Panc1 (cell line): ENCODE data around the gene WDR26. TPM values are rescaled to one million over a fixed set of nuclear protein-coding genes. Genes with fewer than 3 reads are reported as not detected.

Source experiments
- ATAC-seq: fragments of 200-7000 bp; cut with Tn5 transposase; 2 replicates; pipeline ENCODE4 v1.9.1; 2020; ENCODE audit warnings: mild to moderate bottlenecking, moderate library complexity
- BruUV-seq: library from RNA; stranded (reverse); fragments of 400-500 nt; replicated peaks from 2 replicates; lab custom pipeline; 2021; lab: Mats Ljungman, UMichigan
- CTCF ChIA-PET: fragments of 300-600 bp; sonication (Branson Sonifier 250); formaldehyde crosslinking; loops from one replicate; lab custom pipeline; 2022; ENCODE audit warnings: antibody characterized with exemption; lab: Charles Lee
- POLR2A ChIA-PET: fragments of 300-600 bp; sonication (Branson Sonifier 250); formaldehyde crosslinking; loops from one replicate; lab custom pipeline; 2022; ENCODE audit warnings: antibody characterized with exemption; lab: Charles Lee
- DNase-seq: peaks from one replicate; pipeline ENCODE4 v3.0.0-alpha.2; 2010; ENCODE audit warnings: low read depth, low spot score
- H3K27ac ChIP-seq: 2 replicates; pipeline ENCODE4 v1.5.1; 2011; ENCODE audit warnings: mild to moderate bottlenecking, low read length, inconsistent platforms
- H3K27me3 ChIP-seq: fragments of 200-500 bp; sonication (Bioruptor generic); 2 replicates; pipeline ENCODE4 v1.6.0; 2014; ENCODE audit warnings: low read length, inconsistent platforms; ENCODE audit not compliant: control insufficient read depth, insufficient read depth
- H3K36me3 ChIP-seq: fragments of 200-500 bp; sonication (Bioruptor generic); 2 replicates; pipeline ENCODE4 v1.5.1; 2014; ENCODE audit warnings: inconsistent platforms, mild to moderate bottlenecking, low read length, moderate library complexity; ENCODE audit not compliant: control insufficient read depth, insufficient read depth
- H3K4me1 ChIP-seq: 2 replicates; pipeline ENCODE4 v1.5.1; 2011; ENCODE audit warnings: inconsistent platforms, mild to moderate bottlenecking, low read length, moderate library complexity; ENCODE audit not compliant: control insufficient read depth, insufficient read depth
- H3K4me3 ChIP-seq, 2 experiments: 2 replicates each; pipeline ENCODE4 v1.5.1; 2011 to 2012; ENCODE audit warnings: low read depth in 2 of 2, low read length in 2 of 2, mild to moderate bottlenecking in 2 of 2, inconsistent platforms in 1 of 2, moderate library complexity in 1 of 2
- H3K9me3 ChIP-seq: fragments of 200-500 bp; sonication (Bioruptor generic); 2 replicates; pipeline ENCODE4 v1.5.1; 2014; ENCODE audit warnings: low read depth, mild to moderate bottlenecking, inconsistent platforms, low read length, moderate library complexity; ENCODE audit not compliant: control insufficient read depth, insufficient read depth
- CTCF ChIP-seq: fragments of 450-650 bp; IDR thresholded peaks from 2 replicates; pipeline ENCODE4 v1.5.1; 2017; ENCODE audit warnings: mild to moderate bottlenecking
- POLR2AphosphoS5 ChIP-seq: IDR thresholded peaks from 2 replicates; pipeline ENCODE4 v1.6.1; 2012; ENCODE audit warnings: mild to moderate bottlenecking, low read depth, low read length, moderate library complexity
- SIN3A ChIP-seq: IDR thresholded peaks from 2 replicates; pipeline ENCODE4 v1.6.1; 2012; ENCODE audit warnings: low read depth, mild to moderate bottlenecking, low read length, moderate library complexity, borderline replicate concordance; ENCODE audit not compliant: insufficient read depth
- TCF7L2 ChIP-seq: IDR thresholded peaks from 2 replicates; pipeline ENCODE4 v1.6.1; 2011; ENCODE audit warnings: mild to moderate bottlenecking, low read depth, low read length, inconsistent platforms
- in situ Hi-C: cut with HindIII; loops from 2 replicates; pipeline ENCODE4 v1.10.0; 2016; ENCODE audit warnings: low sequenced_read_pairs, low pct_unique_long_range_greater_than_20kb
- intact Hi-C: fragments of 100-400 bp; cut with micrococcal nuclease; formaldehyde crosslinking; loops from one replicate; pipeline ENCODE4 v1.10.0; 2022; ENCODE audit not compliant: unreplicated experiment
- total RNA-seq: library from RNA; stranded (reverse); gene quantifications from one replicate; pipeline ENCODE4 v1.2.1, GENCODE V29; 2021; ENCODE audit not compliant: unreplicated experiment
- TF ChIP-seq, protein P1 (sequence below), 2 experiments: IDR thresholded peaks; 2 replicates each; pipeline ENCODE4 v1.6.1; 2011 to 2012; ENCODE audit warnings: low read depth in 2 of 2, control low read depth in 1 of 2, low read length in 1 of 2, mild to moderate bottlenecking in 1 of 2, moderate library complexity in 1 of 2; ENCODE audit not compliant: insufficient read depth in 1 of 2

WDR26 gene
- total RNA-seq, 1 experiment from 2014 or later: 91.3 TPM

- ChIA-PET CTCF (no interaction called here), POLR2A (no interaction called here)
- no peaks in the 10 kb centered on the region for H3K4me1 ChIP-seq
- no peaks in the 10 kb centered on the region for H3K36me3 ChIP-seq
- H3K27me3 ChIP-seq: no peaks in the 10 kb centered on the region
- H3K27ac ChIP-seq: no peak overlapping the region
- H3K9me3 ChIP-seq: no peaks in the 10 kb centered on the region
- TF ChIP-seq TCF7L2 (no peak), CTCF (no peak), POLR2AphosphoS5 (no peak), SIN3A (no peak)
- TF ChIP-seq, protein P1, sequence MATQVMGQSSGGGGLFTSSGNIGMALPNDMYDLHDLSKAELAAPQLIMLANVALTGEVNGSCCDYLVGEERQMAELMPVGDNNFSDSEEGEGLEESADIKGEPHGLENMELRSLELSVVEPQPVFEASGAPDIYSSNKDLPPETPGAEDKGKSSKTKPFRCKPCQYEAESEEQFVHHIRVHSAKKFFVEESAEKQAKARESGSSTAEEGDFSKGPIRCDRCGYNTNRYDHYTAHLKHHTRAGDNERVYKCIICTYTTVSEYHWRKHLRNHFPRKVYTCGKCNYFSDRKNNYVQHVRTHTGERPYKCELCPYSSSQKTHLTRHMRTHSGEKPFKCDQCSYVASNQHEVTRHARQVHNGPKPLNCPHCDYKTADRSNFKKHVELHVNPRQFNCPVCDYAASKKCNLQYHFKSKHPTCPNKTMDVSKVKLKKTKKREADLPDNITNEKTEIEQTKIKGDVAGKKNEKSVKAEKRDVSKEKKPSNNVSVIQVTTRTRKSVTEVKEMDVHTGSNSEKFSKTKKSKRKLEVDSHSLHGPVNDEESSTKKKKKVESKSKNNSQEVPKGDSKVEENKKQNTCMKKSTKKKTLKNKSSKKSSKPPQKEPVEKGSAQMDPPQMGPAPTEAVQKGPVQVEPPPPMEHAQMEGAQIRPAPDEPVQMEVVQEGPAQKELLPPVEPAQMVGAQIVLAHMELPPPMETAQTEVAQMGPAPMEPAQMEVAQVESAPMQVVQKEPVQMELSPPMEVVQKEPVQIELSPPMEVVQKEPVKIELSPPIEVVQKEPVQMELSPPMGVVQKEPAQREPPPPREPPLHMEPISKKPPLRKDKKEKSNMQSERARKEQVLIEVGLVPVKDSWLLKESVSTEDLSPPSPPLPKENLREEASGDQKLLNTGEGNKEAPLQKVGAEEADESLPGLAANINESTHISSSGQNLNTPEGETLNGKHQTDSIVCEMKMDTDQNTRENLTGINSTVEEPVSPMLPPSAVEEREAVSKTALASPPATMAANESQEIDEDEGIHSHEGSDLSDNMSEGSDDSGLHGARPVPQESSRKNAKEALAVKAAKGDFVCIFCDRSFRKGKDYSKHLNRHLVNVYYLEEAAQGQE (IDR thresholded peaks at IDR 0.05; ENCODE audit: insufficient read depth in 1 of 2, low read depth in 2 of 2, low read length in 1 of 2): no peak
- BruUV-seq: no TSS peak
- intact Hi-C loops (no loop called here), in situ Hi-C loops (no loop called here)
- ATAC-seq: no peak
- no peak overlapping the region for H3K4me3 ChIP-seq
- no peak for DNase-seq
These were observed 13.9 kb upstream of the WDR26 start for GRCh38 chr1:224448453-224449017.

DNA sequence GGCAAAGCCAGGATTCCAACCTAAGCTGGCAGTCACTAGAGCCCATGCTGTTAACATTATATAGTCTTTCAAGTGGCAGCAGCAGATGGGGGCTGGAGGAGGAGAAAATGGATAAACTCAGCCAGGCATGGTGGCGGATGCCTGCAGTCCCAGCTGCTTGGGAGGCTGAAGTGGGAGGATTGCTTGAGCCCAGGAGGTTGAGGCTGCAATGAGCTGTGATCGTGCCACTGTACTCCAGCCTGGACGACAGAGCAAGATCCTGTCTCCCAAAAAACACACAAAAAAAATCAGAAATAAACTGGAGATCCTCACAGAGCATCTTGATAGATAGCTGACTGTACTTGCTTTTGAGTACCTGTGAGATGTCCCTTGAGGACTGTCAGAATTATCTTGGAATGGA, 13.4 kb upstream of the WDR26 start:
- no peaks in the 10 kb centered on the region for H3K9me3 ChIP-seq
- POLR2A ChIA-PET: no interaction called here
- no peak overlapping the region for H3K27ac ChIP-seq
- CTCF ChIA-PET: interaction anchor here (0.6 kb wide), 1 partner anchor 9 kb away, joined by 3 read pairs; no protein-coding TSS in a partner anchor
- no peaks in the 10 kb centered on the region for H3K27me3 ChIP-seq
- no peaks in the 10 kb centered on the region for H3K4me1 ChIP-seq
- no TSS peak for BruUV-seq
- no peak for ATAC-seq
- H3K4me3 ChIP-seq: no peak overlapping the region
- no peaks in the 10 kb centered on the region for H3K36me3 ChIP-seq
- no peak for DNase-seq
- in situ Hi-C loops: no loop called here
- intact Hi-C loops: no loop called here
- no peak for TF ChIP-seq SIN3A
- TF ChIP-seq CTCF: no peak
- no peak for TF ChIP-seq POLR2AphosphoS5
- TF ChIP-seq, protein P1 (IDR thresholded peaks at IDR 0.05; ENCODE audit: insufficient read depth in 1 of 2, low read depth in 2 of 2, low read length in 1 of 2): no peak
- no peak for TF ChIP-seq TCF7L2
